Measurements from ENCODE around the gene AHNAK2.

The AHNAK2 gene

DNA sequence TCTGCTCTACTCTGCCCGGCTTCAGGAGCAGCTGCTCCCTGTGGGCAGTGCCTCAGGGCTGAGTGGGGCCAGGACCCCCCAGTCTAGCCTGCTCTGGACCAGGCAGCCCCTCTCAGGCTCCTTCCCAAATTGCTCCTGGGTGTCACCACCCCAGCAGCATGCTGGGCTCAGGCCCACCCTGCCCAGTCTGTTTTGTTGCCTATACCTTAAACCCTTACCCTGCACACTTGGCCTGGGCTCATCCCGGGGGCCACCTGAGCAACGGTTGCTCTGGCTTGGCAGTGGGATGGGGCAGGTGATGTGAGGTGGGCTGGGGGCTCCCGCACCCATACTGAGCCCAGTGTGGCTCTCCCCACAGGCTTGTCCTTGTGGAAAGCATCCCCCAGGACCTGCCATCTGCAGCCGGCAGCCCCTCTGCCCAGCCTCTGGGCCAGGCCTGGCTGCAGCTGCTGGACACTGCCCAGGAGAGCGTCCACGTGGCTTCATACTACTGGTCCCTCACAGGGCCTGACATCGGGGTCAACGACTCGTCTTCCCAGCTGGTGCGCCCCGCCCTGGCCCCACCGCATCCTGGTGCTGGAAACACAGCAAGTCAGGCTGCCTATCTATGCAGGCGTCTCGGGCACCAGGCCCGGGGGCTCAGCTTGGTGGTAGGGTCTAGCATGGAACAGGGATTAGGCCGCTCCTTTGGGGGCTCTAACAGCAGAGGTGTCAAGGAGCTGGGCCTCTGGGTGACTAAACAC is 49.6 kb downstream of the AHNAK2 start:
- ATAC-seq, result no peak
- TF ChIP-seq ISL1 (CRISPR knock-in tag; IDR thresholded peaks at IDR 0.05), result no peak
- TF ChIP-seq, protein P1, sequence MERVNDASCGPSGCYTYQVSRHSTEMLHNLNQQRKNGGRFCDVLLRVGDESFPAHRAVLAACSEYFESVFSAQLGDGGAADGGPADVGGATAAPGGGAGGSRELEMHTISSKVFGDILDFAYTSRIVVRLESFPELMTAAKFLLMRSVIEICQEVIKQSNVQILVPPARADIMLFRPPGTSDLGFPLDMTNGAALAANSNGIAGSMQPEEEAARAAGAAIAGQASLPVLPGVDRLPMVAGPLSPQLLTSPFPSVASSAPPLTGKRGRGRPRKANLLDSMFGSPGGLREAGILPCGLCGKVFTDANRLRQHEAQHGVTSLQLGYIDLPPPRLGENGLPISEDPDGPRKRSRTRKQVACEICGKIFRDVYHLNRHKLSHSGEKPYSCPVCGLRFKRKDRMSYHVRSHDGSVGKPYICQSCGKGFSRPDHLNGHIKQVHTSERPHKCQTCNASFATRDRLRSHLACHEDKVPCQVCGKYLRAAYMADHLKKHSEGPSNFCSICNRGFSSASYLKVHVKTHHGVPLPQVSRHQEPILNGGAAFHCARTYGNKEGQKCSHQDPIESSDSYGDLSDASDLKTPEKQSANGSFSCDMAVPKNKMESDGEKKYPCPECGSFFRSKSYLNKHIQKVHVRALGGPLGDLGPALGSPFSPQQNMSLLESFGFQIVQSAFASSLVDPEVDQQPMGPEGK (CRISPR knock-in tag; IDR thresholded peaks at IDR 0.05; ENCODE audit: borderline replicate concordance), result no peak
- TF ChIP-seq ZC3H10 (CRISPR knock-in tag; IDR thresholded peaks at IDR 0.05), result no peak
- TF ChIP-seq CSRNP3 (CRISPR knock-in tag; IDR thresholded peaks at IDR 0.05), result no peak
- TF ChIP-seq ZFP3 (CRISPR knock-in tag; IDR thresholded peaks at IDR 0.05), result no peak
- TF ChIP-seq, protein P2, sequence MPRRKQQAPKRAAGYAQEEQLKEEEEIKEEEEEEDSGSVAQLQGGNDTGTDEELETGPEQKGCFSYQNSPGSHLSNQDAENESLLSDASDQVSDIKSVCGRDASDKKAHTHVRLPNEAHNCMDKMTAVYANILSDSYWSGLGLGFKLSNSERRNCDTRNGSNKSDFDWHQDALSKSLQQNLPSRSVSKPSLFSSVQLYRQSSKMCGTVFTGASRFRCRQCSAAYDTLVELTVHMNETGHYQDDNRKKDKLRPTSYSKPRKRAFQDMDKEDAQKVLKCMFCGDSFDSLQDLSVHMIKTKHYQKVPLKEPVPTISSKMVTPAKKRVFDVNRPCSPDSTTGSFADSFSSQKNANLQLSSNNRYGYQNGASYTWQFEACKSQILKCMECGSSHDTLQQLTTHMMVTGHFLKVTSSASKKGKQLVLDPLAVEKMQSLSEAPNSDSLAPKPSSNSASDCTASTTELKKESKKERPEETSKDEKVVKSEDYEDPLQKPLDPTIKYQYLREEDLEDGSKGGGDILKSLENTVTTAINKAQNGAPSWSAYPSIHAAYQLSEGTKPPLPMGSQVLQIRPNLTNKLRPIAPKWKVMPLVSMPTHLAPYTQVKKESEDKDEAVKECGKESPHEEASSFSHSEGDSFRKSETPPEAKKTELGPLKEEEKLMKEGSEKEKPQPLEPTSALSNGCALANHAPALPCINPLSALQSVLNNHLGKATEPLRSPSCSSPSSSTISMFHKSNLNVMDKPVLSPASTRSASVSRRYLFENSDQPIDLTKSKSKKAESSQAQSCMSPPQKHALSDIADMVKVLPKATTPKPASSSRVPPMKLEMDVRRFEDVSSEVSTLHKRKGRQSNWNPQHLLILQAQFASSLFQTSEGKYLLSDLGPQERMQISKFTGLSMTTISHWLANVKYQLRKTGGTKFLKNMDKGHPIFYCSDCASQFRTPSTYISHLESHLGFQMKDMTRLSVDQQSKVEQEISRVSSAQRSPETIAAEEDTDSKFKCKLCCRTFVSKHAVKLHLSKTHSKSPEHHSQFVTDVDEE (CRISPR knock-in tag; IDR thresholded peaks at IDR 0.05), result no peak
- TF ChIP-seq, protein P3, sequence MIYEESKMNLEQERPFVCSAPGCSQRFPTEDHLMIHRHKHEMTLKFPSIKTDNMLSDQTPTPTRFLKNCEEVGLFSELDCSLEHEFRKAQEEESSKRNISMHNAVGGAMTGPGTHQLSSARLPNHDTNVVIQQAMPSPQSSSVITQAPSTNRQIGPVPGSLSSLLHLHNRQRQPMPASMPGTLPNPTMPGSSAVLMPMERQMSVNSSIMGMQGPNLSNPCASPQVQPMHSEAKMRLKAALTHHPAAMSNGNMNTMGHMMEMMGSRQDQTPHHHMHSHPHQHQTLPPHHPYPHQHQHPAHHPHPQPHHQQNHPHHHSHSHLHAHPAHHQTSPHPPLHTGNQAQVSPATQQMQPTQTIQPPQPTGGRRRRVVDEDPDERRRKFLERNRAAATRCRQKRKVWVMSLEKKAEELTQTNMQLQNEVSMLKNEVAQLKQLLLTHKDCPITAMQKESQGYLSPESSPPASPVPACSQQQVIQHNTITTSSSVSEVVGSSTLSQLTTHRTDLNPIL (CRISPR knock-in tag; IDR thresholded peaks at IDR 0.05; ENCODE audit: low read depth), result no peak

DNA sequence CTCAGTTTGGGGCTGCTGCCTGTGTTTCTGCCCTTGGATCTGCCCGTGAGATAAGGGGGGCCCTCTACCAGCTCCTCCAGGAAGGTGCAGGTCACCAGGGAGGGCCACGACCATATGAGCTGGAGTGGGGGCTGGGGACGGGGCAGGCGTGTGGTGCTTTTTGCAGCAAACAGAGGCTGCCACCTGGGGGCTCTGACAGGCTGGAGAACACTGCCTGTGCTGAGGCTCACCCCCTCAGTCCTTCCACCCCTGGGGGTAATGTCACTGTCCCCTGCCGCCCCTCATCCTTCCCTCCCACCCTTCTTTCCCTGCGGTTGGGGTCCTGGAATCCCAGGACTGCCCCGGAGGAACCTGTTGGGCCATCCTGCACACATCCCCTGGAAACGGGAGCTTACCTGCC is 50.3 kb downstream of the AHNAK2 start:
- TF ChIP-seq OSR1 (CRISPR knock-in tag; IDR thresholded peaks at IDR 0.05), result no peak
- no peak for TF ChIP-seq ARNTL (CRISPR knock-in tag; IDR thresholded peaks at IDR 0.05; ENCODE audit: borderline replicate concordance, low read depth)
- no peak for TF ChIP-seq ZFP3 (CRISPR knock-in tag; IDR thresholded peaks at IDR 0.05)
- no peak for TF ChIP-seq ZNF70 (CRISPR knock-in tag; IDR thresholded peaks at IDR 0.05)
- no peak for TF ChIP-seq TCF4 (CRISPR knock-in tag; IDR thresholded peaks at IDR 0.05; ENCODE audit: borderline replicate concordance)
- no peak for TF ChIP-seq RARB (CRISPR knock-in tag; IDR thresholded peaks at IDR 0.05)
- TF ChIP-seq CSDC2 (CRISPR knock-in tag; IDR thresholded peaks at IDR 0.05), result no peak
- TF ChIP-seq ESRRG (CRISPR knock-in tag; IDR thresholded peaks at IDR 0.05), result no peak
- no peak for TF ChIP-seq POU6F1 (CRISPR knock-in tag; IDR thresholded peaks at IDR 0.05; ENCODE audit: borderline replicate concordance, low read depth)
- no peak for TF ChIP-seq ZNF565 (CRISPR knock-in tag; conservative IDR thresholded peaks at IDR 0.05; ENCODE audit: low read depth)
- no peak for TF ChIP-seq BACH2 (CRISPR knock-in tag; IDR thresholded peaks at IDR 0.05; ENCODE audit: borderline replicate concordance)
- TF ChIP-seq SNAI2 (CRISPR knock-in tag; IDR thresholded peaks at IDR 0.05), result no peak
- no peak for TF ChIP-seq PPARA (CRISPR knock-in tag; IDR thresholded peaks at IDR 0.05; ENCODE audit: borderline replicate concordance)
- TF ChIP-seq, protein P1 (CRISPR knock-in tag; IDR thresholded peaks at IDR 0.05; ENCODE audit: borderline replicate concordance), result no peak
- TF ChIP-seq, protein P3 (CRISPR knock-in tag; IDR thresholded peaks at IDR 0.05; ENCODE audit: low read depth), result no peak
- TF ChIP-seq CSRNP3 (CRISPR knock-in tag; IDR thresholded peaks at IDR 0.05), result no peak
- no peak for TF ChIP-seq ZC3H10 (CRISPR knock-in tag; IDR thresholded peaks at IDR 0.05)
- no peak for TF ChIP-seq ISL1 (CRISPR knock-in tag; IDR thresholded peaks at IDR 0.05)
- TF ChIP-seq ZNF8 (CRISPR knock-in tag; IDR thresholded peaks at IDR 0.05), result no peak
- no peak for ATAC-seq

Data from SK-N-SH treated with all-trans-retinoic acid at 6 μM for 48 hours (cell line).